Hepatocyte (in vitro differentiated cells): Measurements from ENCODE around the gene KIFC3. TPM values are rescaled to one million over a fixed set of nuclear protein-coding genes. Genes with fewer than 3 reads are reported as not detected.

Experiments
- DNase-seq: peaks from one replicate; pipeline ENCODE4 v3.0.0-alpha.2; 2016; ENCODE audit warnings: low spot score
- H2AFZ ChIP-seq: fragments of 200-600 bp; sonication (generic); 2 replicates; pipeline ENCODE4 v1.6.0; 2016; ENCODE audit warnings: antibody characterized with exemption, mild to moderate bottlenecking
- H3K27ac ChIP-seq: fragments of 200-600 bp; sonication (generic); 2 replicates; pipeline ENCODE4 v1.5.1; 2016; ENCODE audit warnings: mild to moderate bottlenecking
- H3K27me3 ChIP-seq: fragments of 200-600 bp; sonication (generic); 2 replicates; pipeline ENCODE4 v1.6.1; 2016
- H3K36me3 ChIP-seq: fragments of 200-600 bp; sonication (generic); replicated peaks from 2 replicates; pipeline ENCODE4 v1.5.1; 2016; ENCODE audit warnings: low read depth; ENCODE audit not compliant: insufficient read depth
- H3K4me1 ChIP-seq: fragments of 200-600 bp; sonication (generic); 2 replicates; pipeline ENCODE4 v1.5.1; 2016; ENCODE audit warnings: mild to moderate bottlenecking, moderate library complexity; ENCODE audit not compliant: insufficient read depth
- H3K4me2 ChIP-seq: fragments of 200-600 bp; sonication (generic); 2 replicates; pipeline ENCODE4 v1.6.0; 2016
- H3K4me3 ChIP-seq: fragments of 200-600 bp; sonication (generic); 2 replicates; pipeline ENCODE4 v1.5.1; 2016; ENCODE audit warnings: mild to moderate bottlenecking
- H3K79me2 ChIP-seq: fragments of 200-600 bp; sonication (generic); 2 replicates; pipeline ENCODE4 v1.6.0; 2017; ENCODE audit warnings: mild to moderate bottlenecking
- H3K9me2 ChIP-seq: fragments of 200-600 bp; sonication (generic); replicated peaks from 2 replicates; pipeline ENCODE4 v1.6.0; 2017; ENCODE audit warnings: mild to moderate bottlenecking; ENCODE audit not compliant: insufficient read depth
- H3K9me3 ChIP-seq: fragments of 200-600 bp; sonication (generic); 2 replicates; pipeline ENCODE4 v1.5.1; 2016; ENCODE audit warnings: low read depth, mild to moderate bottlenecking
- H4K20me1 ChIP-seq: fragments of 200-600 bp; sonication (generic); 2 replicates; pipeline ENCODE4 v1.6.0; 2016; ENCODE audit warnings: mild to moderate bottlenecking; ENCODE audit not compliant: insufficient read depth, poor library complexity, severe bottlenecking
- EZH2 ChIP-seq: fragments of 200-600 bp; sonication (generic); IDR thresholded peaks from 2 replicates; pipeline ENCODE4 v1.6.1; 2016; ENCODE audit warnings: antibody characterized with exemption, mild to moderate bottlenecking, borderline replicate concordance
- EZH2phosphoT487 ChIP-seq: fragments of 200-600 bp; sonication (generic); IDR thresholded peaks from one replicate; pipeline ENCODE4 v1.6.1; 2018; ENCODE audit warnings: antibody characterized with exemption, mild to moderate bottlenecking, low read depth, moderate library complexity; ENCODE audit not compliant: unreplicated experiment, severe bottlenecking
- WGBS: methylation state at CpG from one replicate; pipeline ENCODE4 v1.1.6; 2016; ENCODE audit warnings: low lambda C conversion rate; ENCODE audit errors: missing lambda C conversion rate; 5-methylcytosine and 5-hydroxymethylcytosine counted together
- polyA plus RNA-seq: library from polyadenylated mRNA; unstranded; fragments of >200 nt; fragmentation: Nextera tagmentation; extraction: Ambion mirVana; gene quantifications from 2 replicates; pipeline ENCODE4 v1.2.1, GENCODE V29; 2016
- total RNA-seq: library from RNA; depleted of rRNA; stranded (reverse); fragments of >200 nt; gene quantifications from 2 replicates; pipeline ENCODE4 v1.2.3, GENCODE V29; 2014
- TF ChIP-seq, protein P1 (sequence below): fragments of 200-600 bp; sonication (generic); IDR thresholded peaks from 2 replicates; pipeline ENCODE4 v1.5.1; 2016; ENCODE audit warnings: antibody characterized with exemption, mild to moderate bottlenecking; ENCODE audit not compliant: poor library complexity

Gene KIFC3
- total and polyA plus RNA-seq, 2 experiments from 2014 or later: 49.7 to 55.3 TPM

DNA sequence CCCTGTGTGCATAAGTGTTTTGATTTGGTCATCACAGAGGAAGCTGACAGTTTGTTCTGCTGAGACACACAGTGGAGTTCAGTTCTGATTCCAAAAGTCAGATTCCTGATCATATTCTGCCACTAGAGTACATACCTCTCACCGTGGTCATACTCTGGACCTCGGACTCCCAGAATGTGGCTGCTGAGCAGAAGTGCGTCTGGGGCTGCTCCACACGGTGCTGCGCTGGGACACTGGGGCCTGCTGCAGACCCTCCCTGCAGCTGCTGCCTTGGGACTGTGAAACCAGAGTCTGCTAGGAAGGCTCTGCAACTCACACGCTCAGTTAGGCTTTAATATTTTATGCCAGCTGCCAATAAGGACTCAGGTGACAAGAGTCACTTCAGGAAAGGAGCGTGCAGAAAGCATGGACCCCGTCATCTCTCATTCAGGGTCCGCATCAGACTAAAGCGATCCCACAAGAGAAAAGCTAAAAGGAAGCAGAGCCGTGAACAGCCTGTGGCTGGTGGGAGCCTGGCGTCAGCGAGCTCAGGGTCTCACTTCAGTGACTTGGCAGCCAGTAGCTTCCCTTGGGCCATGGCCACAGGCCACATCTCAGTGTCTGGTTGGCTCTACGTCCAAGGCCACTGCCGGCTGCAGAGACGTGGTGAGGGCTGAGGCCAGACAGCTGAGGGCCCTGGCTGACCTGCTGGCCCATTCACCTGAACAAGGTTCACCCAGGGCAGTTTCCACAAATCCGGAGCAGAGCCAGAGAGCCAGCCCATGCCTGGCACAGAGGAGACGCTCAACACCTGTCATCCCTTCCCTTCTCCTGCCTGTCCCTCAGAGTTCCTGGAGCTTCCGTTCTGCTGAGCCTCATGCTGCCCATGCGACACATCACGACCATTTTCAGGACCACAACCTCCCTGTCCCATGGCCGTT is 24.7 kb upstream of the KIFC3 start:
- peak overlapping the region; percentile 47 for H3K4me2 ChIP-seq
- H3K4me1 ChIP-seq: peaks cover 13% of the 10 kb centered on the region

DNA sequence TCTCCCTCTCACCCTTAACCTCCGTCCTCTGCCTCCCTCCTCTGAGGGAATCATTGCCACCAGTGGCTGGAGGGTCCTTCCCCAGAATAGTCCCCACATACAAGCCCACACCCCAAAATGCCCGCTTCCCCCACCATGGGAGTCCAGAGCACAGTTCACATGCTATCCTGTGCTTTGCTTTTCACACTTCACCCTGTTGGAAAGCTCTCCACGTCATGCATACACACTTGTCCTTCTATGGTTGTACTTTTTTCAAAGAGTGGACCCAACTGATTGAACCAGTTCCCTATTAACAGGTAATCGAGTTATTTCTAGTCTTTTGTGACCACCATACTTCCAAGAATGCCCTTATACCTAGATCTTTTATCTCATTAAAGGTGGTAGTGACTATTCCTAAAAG is 23.8 kb upstream of the KIFC3 start:
- Histone ChIP-seq H3K4me1 (peaks cover 17% of the 10 kb centered on the region), H3K27ac (peak overlapping the region; percentile 46)
- WGBS: 90% methylated on average over 4 of the region's 4 CpGs

More for the DNA sequence above, 24.7 kb upstream of the KIFC3 start:
- H3K79me2 ChIP-seq: no peaks in the 10 kb centered on the region
- H3K9me2 ChIP-seq: no peaks in the 10 kb centered on the region
- no peaks in the 10 kb centered on the region for H3K36me3 ChIP-seq
- no peaks in the 10 kb centered on the region for H4K20me1 ChIP-seq
- no peak overlapping the region for H3K4me3 ChIP-seq
- H3K27me3 ChIP-seq: no peaks in the 10 kb centered on the region
- no peak overlapping the region for H2AFZ ChIP-seq
- 83% methylated on average over 22 of the region's 22 CpGs for WGBS
- H3K27ac ChIP-seq: peak overlapping the region; percentile 46
- TF ChIP-seq, protein P1, sequence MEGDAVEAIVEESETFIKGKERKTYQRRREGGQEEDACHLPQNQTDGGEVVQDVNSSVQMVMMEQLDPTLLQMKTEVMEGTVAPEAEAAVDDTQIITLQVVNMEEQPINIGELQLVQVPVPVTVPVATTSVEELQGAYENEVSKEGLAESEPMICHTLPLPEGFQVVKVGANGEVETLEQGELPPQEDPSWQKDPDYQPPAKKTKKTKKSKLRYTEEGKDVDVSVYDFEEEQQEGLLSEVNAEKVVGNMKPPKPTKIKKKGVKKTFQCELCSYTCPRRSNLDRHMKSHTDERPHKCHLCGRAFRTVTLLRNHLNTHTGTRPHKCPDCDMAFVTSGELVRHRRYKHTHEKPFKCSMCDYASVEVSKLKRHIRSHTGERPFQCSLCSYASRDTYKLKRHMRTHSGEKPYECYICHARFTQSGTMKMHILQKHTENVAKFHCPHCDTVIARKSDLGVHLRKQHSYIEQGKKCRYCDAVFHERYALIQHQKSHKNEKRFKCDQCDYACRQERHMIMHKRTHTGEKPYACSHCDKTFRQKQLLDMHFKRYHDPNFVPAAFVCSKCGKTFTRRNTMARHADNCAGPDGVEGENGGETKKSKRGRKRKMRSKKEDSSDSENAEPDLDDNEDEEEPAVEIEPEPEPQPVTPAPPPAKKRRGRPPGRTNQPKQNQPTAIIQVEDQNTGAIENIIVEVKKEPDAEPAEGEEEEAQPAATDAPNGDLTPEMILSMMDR: no peak
- TF ChIP-seq EZH2phosphoT487: no peak
- no peak for DNase-seq
- H3K9me3 ChIP-seq: no peaks in the 10 kb centered on the region

DNA sequence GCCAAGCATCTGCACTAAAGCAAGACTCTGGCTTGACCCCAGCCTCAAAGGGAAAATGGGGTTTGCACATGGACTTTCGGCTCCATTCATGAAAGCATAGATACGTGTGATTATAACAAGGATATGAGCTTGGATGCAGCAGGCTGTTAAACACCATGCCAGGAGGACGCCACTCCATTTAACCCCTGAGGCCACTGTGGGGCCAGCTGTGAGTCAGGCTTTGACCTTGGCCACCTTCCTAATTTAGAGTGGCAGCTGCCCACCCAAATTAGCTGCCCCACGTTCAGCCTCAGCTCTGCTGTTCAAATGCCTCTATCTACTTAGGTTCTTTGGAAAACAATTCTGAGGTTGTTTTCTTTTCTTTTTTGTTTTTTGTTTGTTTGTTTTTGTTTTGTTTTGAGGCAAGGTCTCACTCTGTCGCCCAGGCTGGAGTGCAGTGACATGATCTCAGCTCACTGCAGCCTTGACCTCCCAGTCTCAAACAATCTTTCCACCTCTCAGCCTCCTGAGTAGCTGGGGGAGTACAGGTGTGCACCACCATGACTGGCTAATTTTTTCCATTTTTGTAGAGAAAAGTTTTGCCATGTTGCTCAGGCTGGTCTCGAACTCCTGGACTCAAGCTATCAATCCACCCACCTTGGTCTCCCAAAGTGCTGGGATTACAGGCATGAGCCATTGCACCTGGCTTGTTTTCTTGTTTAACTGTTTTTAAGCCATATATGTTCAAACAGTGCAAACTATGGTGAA is 23.2 kb upstream of the KIFC3 start:
- H3K27ac ChIP-seq: peak overlapping the region; percentile 46
- H4K20me1 ChIP-seq: no peaks in the 10 kb centered on the region
- WGBS: 80% methylated on average over 6 of the region's 6 CpGs

More for the DNA sequence above, 23.8 kb upstream of the KIFC3 start:
- no peaks in the 10 kb centered on the region for H3K36me3 ChIP-seq
- TF ChIP-seq EZH2 (no peak), EZH2phosphoT487 (no peak)
- TF ChIP-seq, protein P1: no peak
- no peak overlapping the region for H3K4me3 ChIP-seq
- no peak overlapping the region for H2AFZ ChIP-seq
- no peak for DNase-seq
- no peaks in the 10 kb centered on the region for H4K20me1 ChIP-seq
- no peaks in the 10 kb centered on the region for H3K9me3 ChIP-seq
- no peak overlapping the region for H3K4me2 ChIP-seq
- no peaks in the 10 kb centered on the region for H3K79me2 ChIP-seq
- no peaks in the 10 kb centered on the region for H3K9me2 ChIP-seq
- H3K27me3 ChIP-seq: no peaks in the 10 kb centered on the region

DNA sequence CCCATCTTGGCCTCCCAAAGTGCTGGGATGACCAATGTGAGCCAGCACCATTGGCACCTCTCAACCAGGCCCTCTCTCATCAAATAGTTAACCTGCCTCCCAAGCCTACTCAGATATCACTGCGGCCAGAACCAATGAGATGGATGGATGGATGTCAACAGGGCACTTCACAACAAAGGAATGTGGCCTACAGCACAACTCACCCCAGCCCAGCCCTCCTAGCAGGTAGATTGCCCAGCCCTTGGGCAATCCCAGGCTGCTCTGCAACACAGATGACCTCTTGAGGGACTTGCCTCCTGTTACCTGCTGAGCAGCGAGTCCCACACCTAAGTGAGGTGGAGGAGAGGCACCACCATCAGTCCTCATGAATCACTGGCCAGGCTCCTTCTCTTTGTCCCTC is 22.6 kb upstream of the KIFC3 start:
- DNase-seq: peak; percentile 70
- TF ChIP-seq EZH2 (no peak), EZH2phosphoT487 (no peak)
- TF ChIP-seq, protein P1: no peak
- Histone ChIP-seq H3K27me3 (no peaks in the 10 kb centered on the region), H3K4me3 (no peak overlapping the region), H2AFZ (no peak overlapping the region), H3K4me2 (no peak overlapping the region), H3K36me3 (no peaks in the 10 kb centered on the region), H3K9me2 (no peaks in the 10 kb centered on the region), H3K9me3 (no peaks in the 10 kb centered on the region), H3K79me2 (no peaks in the 10 kb centered on the region), H3K27ac (peak overlapping the region; percentile 46), H3K4me1 (peaks cover 25% of the 10 kb centered on the region), H4K20me1 (no peaks in the 10 kb centered on the region)
- 34% methylated on average over 2 of the region's 2 CpGs for WGBS

More for the DNA sequence above, 23.2 kb upstream of the KIFC3 start:
- DNase-seq: no peak
- Histone ChIP-seq H3K4me3 (no peak overlapping the region), H3K79me2 (no peaks in the 10 kb centered on the region), H3K9me2 (no peaks in the 10 kb centered on the region), H3K4me2 (no peak overlapping the region), H3K27me3 (no peaks in the 10 kb centered on the region), H3K9me3 (no peaks in the 10 kb centered on the region), H3K4me1 (peaks cover 23% of the 10 kb centered on the region), H3K36me3 (no peaks in the 10 kb centered on the region), H2AFZ (no peak overlapping the region)
- no peak for TF ChIP-seq EZH2phosphoT487
